ENCODE results near the gene GPC3. TPM values are rescaled to one million over a fixed set of nuclear protein-coding genes. Genes with fewer than 3 reads are reported as not detected.

The GPC3 gene
- total and polyA plus RNA-seq, 7 donors = 0.43 to 2.3 (median 1.4) TPM

DNA sequence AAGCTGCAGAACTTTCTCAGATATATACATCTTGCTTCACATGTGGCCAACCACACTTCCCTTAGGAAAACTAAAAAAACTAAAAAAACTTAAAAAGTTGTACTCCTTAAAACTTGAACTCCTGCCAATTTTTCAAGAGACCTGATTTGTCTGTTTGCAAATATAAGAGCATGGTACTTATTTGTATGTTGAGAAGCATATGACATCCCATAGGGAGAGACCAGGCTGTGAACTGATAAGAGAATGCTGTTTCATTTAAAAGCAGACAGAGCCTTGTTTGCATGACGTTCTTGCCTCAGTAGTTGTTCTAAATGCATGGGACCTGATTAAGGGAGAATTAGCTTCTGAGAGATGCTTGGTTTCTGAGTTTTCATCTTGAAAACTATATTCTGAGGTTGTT is 169.9 kb downstream of the GPC3 start:
- Histone ChIP-seq H3K27me3 (ENCODE audit: insufficient read depth in 3 of 3, low read length in 2 of 3) (peaks cover 0 to 23% (median 0%) of the 10 kb centered on the region in 3 donors), H3K4me1 (no peaks in the 10 kb centered on the region), H3K4me3 (no peak overlapping the region), H3K36me3 (ENCODE audit: insufficient read depth in 1 of 2, low read depth in 1 of 2) (no peaks in the 10 kb centered on the region), H3K9me3 (no peaks in the 10 kb centered on the region), H3K27ac (no peak overlapping the region)
- ATAC-seq (no peak), DNase-seq (no peak)
- WGBS, 3 donors = 81 to 87% (median 83%) methylated on average over 1 of the region's 1 CpG
- TF ChIP-seq, protein P1, sequence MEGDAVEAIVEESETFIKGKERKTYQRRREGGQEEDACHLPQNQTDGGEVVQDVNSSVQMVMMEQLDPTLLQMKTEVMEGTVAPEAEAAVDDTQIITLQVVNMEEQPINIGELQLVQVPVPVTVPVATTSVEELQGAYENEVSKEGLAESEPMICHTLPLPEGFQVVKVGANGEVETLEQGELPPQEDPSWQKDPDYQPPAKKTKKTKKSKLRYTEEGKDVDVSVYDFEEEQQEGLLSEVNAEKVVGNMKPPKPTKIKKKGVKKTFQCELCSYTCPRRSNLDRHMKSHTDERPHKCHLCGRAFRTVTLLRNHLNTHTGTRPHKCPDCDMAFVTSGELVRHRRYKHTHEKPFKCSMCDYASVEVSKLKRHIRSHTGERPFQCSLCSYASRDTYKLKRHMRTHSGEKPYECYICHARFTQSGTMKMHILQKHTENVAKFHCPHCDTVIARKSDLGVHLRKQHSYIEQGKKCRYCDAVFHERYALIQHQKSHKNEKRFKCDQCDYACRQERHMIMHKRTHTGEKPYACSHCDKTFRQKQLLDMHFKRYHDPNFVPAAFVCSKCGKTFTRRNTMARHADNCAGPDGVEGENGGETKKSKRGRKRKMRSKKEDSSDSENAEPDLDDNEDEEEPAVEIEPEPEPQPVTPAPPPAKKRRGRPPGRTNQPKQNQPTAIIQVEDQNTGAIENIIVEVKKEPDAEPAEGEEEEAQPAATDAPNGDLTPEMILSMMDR (IDR thresholded peaks at IDR 0.05) = no peak
- intact Hi-C loops (cut with DNase I) = no loop called here

DNA sequence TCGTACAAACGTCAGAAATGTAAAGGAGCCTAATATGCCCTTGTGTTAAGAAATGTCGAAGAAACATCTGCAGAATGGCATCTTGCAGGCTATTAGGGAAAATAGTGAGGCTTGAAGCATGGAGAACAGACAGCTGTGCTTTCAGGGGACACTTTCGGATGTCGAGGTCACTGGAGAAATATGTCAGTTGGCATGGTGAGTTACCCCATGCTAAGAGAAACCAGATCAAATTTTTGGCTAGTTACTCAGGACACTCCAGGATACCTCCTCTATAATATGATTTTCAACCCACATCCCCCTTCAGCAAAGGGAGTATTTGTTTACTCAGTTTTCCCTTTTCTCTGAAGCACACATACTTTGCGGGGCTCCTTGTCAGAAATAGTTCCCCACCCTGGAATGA is 171.4 kb downstream of the GPC3 start:
- 20 to 34% (median 31%) methylated on average over 6 of the region's 6 CpGs for WGBS, 3 donors
- Histone ChIP-seq H3K36me3 (ENCODE audit: insufficient read depth in 1 of 2, low read depth in 1 of 2) (no peaks in the 10 kb centered on the region), H3K4me3 (no peak overlapping the region), H3K4me1 (no peaks in the 10 kb centered on the region), H3K27me3 (ENCODE audit: insufficient read depth in 3 of 3, low read length in 2 of 3) (peaks cover 0 to 16% (median 0%) of the 10 kb centered on the region in 3 donors), H3K27ac (no peak overlapping the region), H3K9me3 (no peaks in the 10 kb centered on the region)
- TF ChIP-seq, protein P1 (IDR thresholded peaks at IDR 0.05) = no peak
- intact Hi-C loops (cut with DNase I) = no loop called here
- DNase-seq (no peak), ATAC-seq (no peak)

DNA sequence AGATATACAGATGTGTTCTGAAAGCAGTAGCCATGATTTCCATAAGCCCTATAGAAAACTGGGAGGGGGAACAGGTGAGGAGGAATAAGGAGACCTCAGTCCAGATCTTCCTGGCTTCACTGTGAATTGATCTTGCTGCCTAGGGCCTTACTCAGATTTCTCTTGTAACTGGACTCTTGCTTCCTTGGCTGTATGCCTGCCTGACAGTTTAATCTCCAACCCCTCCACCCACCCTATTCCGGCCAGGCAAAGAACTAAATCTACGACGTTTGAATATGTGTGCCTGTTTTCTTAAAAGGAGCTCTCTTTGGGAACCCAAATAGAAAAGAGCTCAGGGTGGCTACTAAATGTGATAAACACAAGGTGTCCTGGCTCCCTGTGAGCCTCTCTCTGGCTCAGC is 173.0 kb downstream of the GPC3 start:
- intact Hi-C loops (cut with DNase I) = no loop called here
- Histone ChIP-seq H3K27ac (no peak overlapping the region), H3K27me3 (ENCODE audit: insufficient read depth in 3 of 3, low read length in 2 of 3) (peaks cover 0 to 16% (median 0%) of the 10 kb centered on the region in 3 donors), H3K36me3 (ENCODE audit: insufficient read depth in 1 of 2, low read depth in 1 of 2) (no peaks in the 10 kb centered on the region), H3K4me3 (no peak overlapping the region), H3K4me1 (no peaks in the 10 kb centered on the region), H3K9me3 (no peaks in the 10 kb centered on the region)
- DNase-seq = no peak
- ATAC-seq = no peak
- TF ChIP-seq, protein P1 (IDR thresholded peaks at IDR 0.05) = no peak
- 24 to 55% (median 46%) methylated on average over 3 of the region's 3 CpGs for WGBS, 3 donors

DNA sequence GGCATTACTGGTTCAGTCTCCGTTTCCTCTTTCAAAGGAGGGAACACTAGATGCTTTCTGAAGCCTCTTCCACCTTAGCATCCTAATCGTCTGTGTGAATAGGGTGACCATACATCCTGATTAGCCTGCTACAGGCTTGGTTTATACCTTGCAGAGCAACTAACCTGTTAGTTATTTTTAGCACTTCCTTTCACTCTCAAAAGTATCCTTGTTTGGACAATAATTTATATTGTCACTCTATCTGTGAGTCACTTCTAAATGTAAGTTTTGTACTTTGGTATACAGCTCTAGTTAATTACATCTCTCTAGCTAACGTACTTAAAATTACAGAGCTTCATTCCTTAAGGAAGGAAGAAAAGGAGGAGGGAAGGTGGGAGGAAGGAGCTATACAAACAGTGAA is 174.5 kb downstream of the GPC3 start:
- Histone ChIP-seq H3K4me3 (no peak overlapping the region), H3K9me3 (peaks cover 6% of the 10 kb centered on the region), H3K4me1 (no peaks in the 10 kb centered on the region), H3K36me3 (ENCODE audit: insufficient read depth in 1 of 2, low read depth in 1 of 2) (no peaks in the 10 kb centered on the region), H3K27ac (no peak overlapping the region), H3K27me3 (ENCODE audit: insufficient read depth in 3 of 3, low read length in 2 of 3) (peaks cover 0 to 16% (median 0%) of the 10 kb centered on the region in 3 donors)
- intact Hi-C loops (cut with DNase I) = no loop called here
- TF ChIP-seq, protein P1 (IDR thresholded peaks at IDR 0.05) = no peak
- ATAC-seq (no peak), DNase-seq (no peak)
- 80 to 93% (median 83%) methylated on average over 3 of the region's 3 CpGs for WGBS, 3 donors

DNA sequence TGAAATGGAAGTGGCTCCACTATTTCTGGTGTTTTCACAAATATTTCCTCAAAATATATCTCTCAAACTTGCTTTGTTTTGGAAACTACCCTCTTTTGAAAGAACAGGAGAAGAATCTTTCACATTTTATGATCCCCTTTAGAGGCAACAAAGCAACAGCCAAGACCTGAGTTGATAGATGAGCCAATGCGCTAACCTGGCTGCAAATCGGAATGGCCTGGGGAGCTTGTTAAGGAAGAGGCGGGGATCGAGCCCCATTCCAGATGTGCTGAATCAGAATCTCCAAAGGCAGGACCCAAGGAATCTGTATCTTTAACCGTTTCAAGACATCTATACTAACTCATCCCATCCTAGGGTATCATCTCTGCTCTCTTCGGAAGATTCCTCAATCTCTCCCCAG is 181.3 kb downstream of the GPC3 start:
- DNase-seq (no peak), ATAC-seq (no peak)
- TF ChIP-seq, protein P1 (IDR thresholded peaks at IDR 0.05) = no peak
- H3K4me1 ChIP-seq = no peaks in the 10 kb centered on the region
- intact Hi-C loops (cut with DNase I) = no loop called here
- no peaks in the 10 kb centered on the region for H3K36me3 ChIP-seq (ENCODE audit: insufficient read depth in 1 of 2, low read depth in 1 of 2)
- H3K9me3 ChIP-seq = peaks cover 6% of the 10 kb centered on the region
- no peak overlapping the region for H3K27ac ChIP-seq
- peaks cover 0 to 16% (median 0%) of the 10 kb centered on the region in 3 donors for H3K27me3 ChIP-seq (ENCODE audit: insufficient read depth in 3 of 3, low read length in 2 of 3)
- 66 to 92% (median 79%) methylated on average over 6 of the region's 6 CpGs for WGBS, 3 donors
- H3K4me3 ChIP-seq = no peak overlapping the region
